GM04504 (cell line): ENCODE results near the gene KCTD2.
"Not testable (repeated sequence)": the region's sequence is repeated elsewhere in the genome, so short reads cannot be mapped to it uniquely, and the experiment has no call there.

Experiments used
- DNase-seq: peaks from one replicate; pipeline ENCODE4 v3.0.0-alpha.2; 2012; ENCODE audit warnings: low read depth

KCTD2 gene

GRCh38 chr17:75020331-75021110 is 26.5 kb upstream of the KCTD2 start:
- DNase-seq, result no peak

GRCh38 chr17:75024686-75025397 is 22.2 kb upstream of the KCTD2 start:
- DNase-seq, result no peak

GRCh38 chr17:75025398-75025734 is 21.7 kb upstream of the KCTD2 start:
- DNase-seq, result not testable (repeated sequence)

- not testable (repeated sequence) for DNase-seq
Measured at GRCh38 chr17:75026650-75027049, 20.4 kb upstream of the KCTD2 start.

GRCh38 chr17:75030161-75030560 is 16.9 kb upstream of the KCTD2 start:
- no peak for DNase-seq

GRCh38 chr17:75031972-75032719 is 14.9 kb upstream of the KCTD2 start:
- DNase-seq, result peak; percentile 72

- DNase-seq, result no peak
Measured at GRCh38 chr17:75032720-75033280, 14.2 kb upstream of the KCTD2 start.

- DNase-seq, result peak; percentile 73
Measured at GRCh38 chr17:75033346-75034235, 13.4 kb upstream of the KCTD2 start.

GRCh38 chr17:75034236-75034908 is 12.7 kb upstream of the KCTD2 start:
- peak; percentile 76 for DNase-seq

GRCh38 chr17:75036643-75037268 is 10.3 kb upstream of the KCTD2 start:
- peak; percentile 77 for DNase-seq

GRCh38 chr17:75039238-75039637 is 7.8 kb upstream of the KCTD2 start:
- DNase-seq, result no peak

GRCh38 chr17:75041656-75042280 is 5.3 kb upstream of the KCTD2 start:
- DNase-seq, result no peak

- DNase-seq, result not testable (repeated sequence)
Measured at GRCh38 chr17:75043789-75044188, 3.2 kb upstream of the KCTD2 start.

- no peak for DNase-seq
Measured at GRCh38 chr17:75044716-75045115, 2.3 kb upstream of the KCTD2 start.

- DNase-seq, result not testable (repeated sequence)
Measured at GRCh38 chr17:75045946-75046406, 1.0 kb upstream of the KCTD2 start.

GRCh38 chr17:75047398-75048098 is 523 bp downstream of the KCTD2 start:
- DNase-seq, result no peak

GRCh38 chr17:75048249-75048878 is 1.3 kb downstream of the KCTD2 start:
- no peak for DNase-seq

GRCh38 chr17:75049057-75049456 is 2.0 kb downstream of the KCTD2 start:
- no peak for DNase-seq

GRCh38 chr17:75049706-75050105 is 2.7 kb downstream of the KCTD2 start:
- no peak for DNase-seq
